DOHH2 (cell line): Measurements from ENCODE around the gene PDIA3.
A peak's percentile ranks its signal among the peaks of the same experiment; 100 is the strongest.

ENCODE experiments used
- H3F3A ChIP-seq: fragments of 200-600 bp; sonication (generic), shearing (Covaris generic); 2 replicates; pipeline ENCODE4 v1.6.0; 2016; ENCODE audit warnings: antibody characterized with exemption, mild to moderate bottlenecking; ENCODE audit not compliant: control insufficient read depth, insufficient read depth
- H3K27ac ChIP-seq: fragments of 200-600 bp; sonication (generic); 2 replicates; pipeline ENCODE4 v1.5.1; 2014; ENCODE audit warnings: low read depth, mild to moderate bottlenecking, low read length, moderate library complexity
- H3K27me3 ChIP-seq: fragments of 200-600 bp; sonication (generic); 2 replicates; pipeline ENCODE4 v1.6.1; 2014; ENCODE audit warnings: mild to moderate bottlenecking, low read length, mixed read lengths; ENCODE audit not compliant: control insufficient read depth
- H3K36me3 ChIP-seq: fragments of 200-600 bp; sonication (generic); 2 replicates; pipeline ENCODE4 v1.6.1; 2014; ENCODE audit warnings: mild to moderate bottlenecking, low read length, moderate library complexity, mixed read lengths; ENCODE audit not compliant: control insufficient read depth
- H3K4me1 ChIP-seq: fragments of 200-600 bp; sonication (generic); 2 replicates; pipeline ENCODE4 v1.6.1; 2014; ENCODE audit warnings: mild to moderate bottlenecking, low read length, mixed read lengths; ENCODE audit not compliant: control insufficient read depth
- H3K4me2 ChIP-seq: fragments of 200-600 bp; sonication (generic); 2 replicates; pipeline ENCODE4 v1.6.0; 2014; ENCODE audit warnings: mild to moderate bottlenecking, low read length, moderate library complexity
- H3K4me3 ChIP-seq: fragments of 200-600 bp; sonication (generic); 2 replicates; pipeline ENCODE4 v1.5.1; 2014; ENCODE audit warnings: mild to moderate bottlenecking, low read length, mixed read lengths
- H3K79me2 ChIP-seq: fragments of 200-600 bp; sonication (generic); 2 replicates; pipeline ENCODE4 v1.6.1; 2014; ENCODE audit warnings: mild to moderate bottlenecking, low read length, mixed read lengths; ENCODE audit not compliant: control insufficient read depth
- H3K9me2 ChIP-seq: fragments of 200-600 bp; sonication (generic); replicated peaks from 2 replicates; pipeline ENCODE4 v1.6.1; 2014; ENCODE audit warnings: mild to moderate bottlenecking, low read length, mixed read lengths; ENCODE audit not compliant: control insufficient read depth
- H3K9me3 ChIP-seq: fragments of 200-600 bp; sonication (generic); 2 replicates; pipeline ENCODE4 v1.6.1; 2014; ENCODE audit warnings: antibody characterized with exemption, low read length, mixed read lengths; ENCODE audit not compliant: control insufficient read depth, insufficient read depth
- H4K20me1 ChIP-seq: fragments of 200-600 bp; sonication (generic); 2 replicates; pipeline ENCODE4 v1.6.0; 2014; ENCODE audit warnings: low read depth, mild to moderate bottlenecking, antibody characterized with exemption, low read length, moderate library complexity; ENCODE audit not compliant: control insufficient read depth, insufficient read depth
- EZH2phosphoT487 ChIP-seq: fragments of 200-600 bp; sonication (generic); IDR thresholded peaks from 2 replicates; pipeline ENCODE4 v1.6.1; 2017; ENCODE audit warnings: borderline replicate concordance, mild to moderate bottlenecking, antibody characterized with exemption, low read length, moderate library complexity, mixed read lengths
- TF ChIP-seq, protein P1 (sequence below): fragments of 200-600 bp; sonication (generic); IDR thresholded peaks from one replicate; pipeline ENCODE4 v1.5.1; 2014; ENCODE audit warnings: antibody characterized with exemption, mild to moderate bottlenecking, low read depth, low read length; ENCODE audit not compliant: poor library complexity, severe bottlenecking

The PDIA3 gene

DNA sequence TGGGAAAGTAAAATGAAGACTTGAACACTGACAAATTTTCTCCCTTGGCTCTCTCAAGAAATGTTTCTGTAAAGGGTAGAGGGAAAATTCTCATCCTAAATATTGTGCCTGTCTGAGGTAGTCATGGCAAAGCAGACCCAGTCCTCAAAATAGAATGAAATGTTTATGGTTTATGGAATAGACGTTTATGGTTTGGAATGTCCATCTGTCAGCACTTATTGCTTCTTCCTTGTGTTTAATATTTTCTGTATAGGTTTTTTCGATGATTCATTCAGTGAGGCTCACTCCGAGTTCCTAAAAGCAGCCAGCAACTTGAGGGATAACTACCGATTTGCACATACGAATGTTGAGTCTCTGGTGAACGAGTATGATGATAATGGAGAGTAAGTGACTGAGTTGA, 16.6 kb downstream of the PDIA3 start:
- H3K27me3 ChIP-seq = no peaks in the 10 kb centered on the region
- H3K4me3 ChIP-seq = no peak overlapping the region
- H3F3A ChIP-seq = peaks cover 50% of the 10 kb centered on the region
- H3K79me2 ChIP-seq = peaks cover 32% of the 10 kb centered on the region
- H3K4me2 ChIP-seq = no peak overlapping the region
- TF ChIP-seq, protein P1, sequence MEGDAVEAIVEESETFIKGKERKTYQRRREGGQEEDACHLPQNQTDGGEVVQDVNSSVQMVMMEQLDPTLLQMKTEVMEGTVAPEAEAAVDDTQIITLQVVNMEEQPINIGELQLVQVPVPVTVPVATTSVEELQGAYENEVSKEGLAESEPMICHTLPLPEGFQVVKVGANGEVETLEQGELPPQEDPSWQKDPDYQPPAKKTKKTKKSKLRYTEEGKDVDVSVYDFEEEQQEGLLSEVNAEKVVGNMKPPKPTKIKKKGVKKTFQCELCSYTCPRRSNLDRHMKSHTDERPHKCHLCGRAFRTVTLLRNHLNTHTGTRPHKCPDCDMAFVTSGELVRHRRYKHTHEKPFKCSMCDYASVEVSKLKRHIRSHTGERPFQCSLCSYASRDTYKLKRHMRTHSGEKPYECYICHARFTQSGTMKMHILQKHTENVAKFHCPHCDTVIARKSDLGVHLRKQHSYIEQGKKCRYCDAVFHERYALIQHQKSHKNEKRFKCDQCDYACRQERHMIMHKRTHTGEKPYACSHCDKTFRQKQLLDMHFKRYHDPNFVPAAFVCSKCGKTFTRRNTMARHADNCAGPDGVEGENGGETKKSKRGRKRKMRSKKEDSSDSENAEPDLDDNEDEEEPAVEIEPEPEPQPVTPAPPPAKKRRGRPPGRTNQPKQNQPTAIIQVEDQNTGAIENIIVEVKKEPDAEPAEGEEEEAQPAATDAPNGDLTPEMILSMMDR = no peak
- TF ChIP-seq EZH2phosphoT487 = no peak
- H3K4me1 ChIP-seq = no peaks in the 10 kb centered on the region
- peaks cover 3% of the 10 kb centered on the region; the same call in 1 of the 2 replicates for H4K20me1 ChIP-seq
- H3K27ac ChIP-seq = no peak overlapping the region
- H3K36me3 ChIP-seq = peaks cover 90% of the 10 kb centered on the region
- no peaks in the 10 kb centered on the region for H3K9me3 ChIP-seq
- no peaks in the 10 kb centered on the region for H3K9me2 ChIP-seq

DNA sequence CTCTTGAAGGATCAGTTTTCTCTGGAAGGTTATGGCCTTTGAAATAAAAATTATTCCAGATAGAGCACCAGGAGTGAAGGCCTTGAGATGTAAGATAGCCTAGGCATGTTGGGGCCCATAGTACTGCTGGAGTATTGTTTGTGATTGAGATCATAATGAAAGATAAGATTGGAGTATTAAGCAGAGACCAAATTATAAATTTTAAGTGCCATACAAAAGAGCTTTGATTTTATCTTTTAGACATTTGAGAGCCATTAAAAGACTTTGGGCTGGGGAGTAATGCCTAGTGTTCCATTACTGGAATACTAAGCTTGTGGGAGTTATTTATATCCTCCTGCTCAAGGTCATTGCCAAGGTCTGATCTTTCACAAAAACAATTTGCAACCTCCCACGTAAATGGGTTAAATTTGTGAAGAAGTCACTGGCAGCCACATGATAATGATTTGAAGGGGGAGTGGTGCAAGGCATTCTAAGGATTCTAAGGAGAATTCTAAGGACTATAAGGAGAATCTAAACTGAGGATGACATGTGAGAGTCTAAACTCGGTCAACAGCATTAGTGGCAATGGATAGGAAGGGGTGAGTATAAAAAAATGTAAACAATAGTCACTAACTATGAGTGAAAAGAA, 17.7 kb downstream of the PDIA3 start:
- H3K27ac ChIP-seq = no peak overlapping the region

DNA sequence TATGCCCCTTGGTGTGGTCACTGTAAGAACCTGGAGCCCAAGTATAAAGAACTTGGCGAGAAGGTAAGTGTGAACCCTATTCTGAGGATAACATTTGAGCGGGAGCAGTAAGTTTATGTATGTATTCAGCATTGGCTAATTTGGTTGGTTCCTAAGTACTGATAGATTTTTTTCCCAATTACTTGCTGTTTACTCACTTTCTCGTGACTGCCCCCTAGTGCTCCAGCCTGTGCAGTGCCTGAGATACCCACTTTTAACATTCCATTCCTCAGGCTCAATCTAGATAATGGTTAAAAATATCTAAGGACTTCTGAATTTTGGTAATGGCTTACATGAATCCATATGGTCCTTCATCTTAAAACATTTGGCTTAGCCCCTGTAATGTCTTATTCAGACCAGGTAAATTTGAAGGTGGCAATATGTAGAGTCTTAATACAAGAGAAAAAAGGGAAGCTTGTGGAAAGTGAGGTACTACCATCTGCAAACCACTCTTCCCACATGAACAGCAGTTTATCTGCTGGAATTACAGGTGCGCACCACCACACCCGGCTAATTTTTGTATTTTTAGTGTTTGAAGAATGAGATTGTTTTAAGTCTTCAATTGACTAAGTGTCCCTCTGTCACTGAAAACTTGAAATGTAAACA, 23.5 kb downstream of the PDIA3 start:
- TF ChIP-seq, protein P1 = peak; percentile 95
- no peak for TF ChIP-seq EZH2phosphoT487
- Histone ChIP-seq H3K9me3 (no peaks in the 10 kb centered on the region), H4K20me1 (peaks cover 6% of the 10 kb centered on the region; the same call in 1 of the 2 replicates), H3K4me3 (no peak overlapping the region), H3K27me3 (no peaks in the 10 kb centered on the region), H3K79me2 (peaks cover 21% of the 10 kb centered on the region), H3K27ac (peak overlapping the region; percentile 56), H3K4me1 (peaks cover 43% of the 10 kb centered on the region), H3K4me2 (0 out of 2 replicates have a peak overlapping the region, but pooled peaks have one; percentile 6), H3F3A (peaks cover 96% of the 10 kb centered on the region), H3K36me3 (peaks cover 98% of the 10 kb centered on the region), H3K9me2 (no peaks in the 10 kb centered on the region)

More for the DNA sequence above, 17.7 kb downstream of the PDIA3 start:
- no peak for TF ChIP-seq EZH2phosphoT487
- TF ChIP-seq, protein P1 = no peak
- H3K9me2 ChIP-seq = no peaks in the 10 kb centered on the region
- H3F3A ChIP-seq = peaks cover 60% of the 10 kb centered on the region
- peaks cover 95% of the 10 kb centered on the region for H3K36me3 ChIP-seq
- H3K4me1 ChIP-seq = no peaks in the 10 kb centered on the region; the same call in 1 of the 2 replicates
- no peak overlapping the region for H3K4me2 ChIP-seq
- no peaks in the 10 kb centered on the region for H3K9me3 ChIP-seq
- no peak overlapping the region for H3K4me3 ChIP-seq
- peaks cover 3% of the 10 kb centered on the region; the same call in 1 of the 2 replicates for H4K20me1 ChIP-seq
- peaks cover 22% of the 10 kb centered on the region for H3K79me2 ChIP-seq
- H3K27me3 ChIP-seq = no peaks in the 10 kb centered on the region
